Loucy (cell line): ENCODE measurements around the gene PTHLH.

ENCODE experiments used
- H2AFZ ChIP-seq: fragments of 200-600 bp; sonication (generic); 2 replicates; pipeline ENCODE4 v1.6.0; 2016; ENCODE audit warnings: antibody characterized with exemption, mild to moderate bottlenecking, low read length, moderate library complexity
- H3F3A ChIP-seq: fragments of 200-600 bp; 2 replicates; pipeline ENCODE4 v1.6.0; 2016; ENCODE audit warnings: antibody characterized with exemption, low read depth, mild to moderate bottlenecking
- H3K27me3 ChIP-seq: fragments of 200-600 bp; sonication (generic); 2 replicates; pipeline ENCODE4 v1.6.1; 2014; ENCODE audit warnings: low read length, mild to moderate bottlenecking; ENCODE audit not compliant: insufficient read depth, poor library complexity, severe bottlenecking
- H3K36me3 ChIP-seq: fragments of 200-600 bp; sonication (generic); 2 replicates; pipeline ENCODE4 v1.6.1; 2016; ENCODE audit warnings: low read length; ENCODE audit not compliant: insufficient read depth
- H3K4me1 ChIP-seq: fragments of 200-600 bp; sonication (generic); 2 replicates; pipeline ENCODE4 v1.5.1; 2014; ENCODE audit warnings: low read length, mild to moderate bottlenecking; ENCODE audit not compliant: insufficient read depth, poor library complexity, severe bottlenecking
- H3K4me2 ChIP-seq: fragments of 200-600 bp; sonication (generic); 2 replicates; pipeline ENCODE4 v1.6.0; 2014; ENCODE audit warnings: antibody characterized with exemption, low read length, low read depth, mild to moderate bottlenecking; ENCODE audit not compliant: poor library complexity, severe bottlenecking
- H3K4me3 ChIP-seq: fragments of 200-600 bp; sonication (generic); 2 replicates; pipeline ENCODE4 v1.5.1; 2014; ENCODE audit warnings: low read length, mild to moderate bottlenecking, mixed read lengths; ENCODE audit not compliant: poor library complexity, severe bottlenecking
- H3K79me2 ChIP-seq: fragments of 200-600 bp; sonication (generic); 2 replicates; pipeline ENCODE4 v1.6.1; 2014; ENCODE audit warnings: low read length; ENCODE audit not compliant: insufficient read depth
- H3K9ac ChIP-seq: fragments of 200-600 bp; sonication (generic); 2 replicates; pipeline ENCODE4 v1.6.0; 2014; ENCODE audit warnings: mild to moderate bottlenecking, low read depth, low read length, moderate library complexity; ENCODE audit not compliant: poor library complexity, severe bottlenecking
- H3K9me2 ChIP-seq: fragments of 200-600 bp; sonication (generic); replicated peaks from 2 replicates; pipeline ENCODE4 v1.6.1; 2016; ENCODE audit warnings: low read depth, low read length, mixed read lengths
- H3K9me3 ChIP-seq: fragments of 200-600 bp; sonication (generic); 2 replicates; pipeline ENCODE4 v1.6.1; 2014; ENCODE audit warnings: mild to moderate bottlenecking, antibody characterized with exemption, low read length, low read depth; ENCODE audit not compliant: insufficient read depth
- H4K20me1 ChIP-seq: fragments of 200-600 bp; sonication (generic); 2 replicates; pipeline ENCODE4 v1.6.0; 2014; ENCODE audit warnings: antibody characterized with exemption, low read length, mild to moderate bottlenecking; ENCODE audit not compliant: insufficient read depth, poor library complexity, severe bottlenecking
- CTCF ChIP-seq: fragments of 200-600 bp; sonication (generic); conservative IDR thresholded peaks from 2 replicates; pipeline ENCODE4 v1.5.1; 2014; ENCODE audit warnings: mild to moderate bottlenecking, antibody characterized with exemption, low read length
- EZH2phosphoT487 ChIP-seq: fragments of 200-600 bp; IDR thresholded peaks from 2 replicates; pipeline ENCODE4 v1.6.1; 2018; ENCODE audit warnings: antibody characterized with exemption, mild to moderate bottlenecking, moderate library complexity, borderline replicate concordance

Gene PTHLH

GRCh38 chr12:27981874-27982273, 9.3 kb upstream of the PTHLH start:
- no peaks in the 10 kb centered on the region for H3F3A ChIP-seq
- no peaks in the 10 kb centered on the region for H3K4me1 ChIP-seq
- no peak overlapping the region for H3K4me2 ChIP-seq
- no peaks in the 10 kb centered on the region for H3K79me2 ChIP-seq
- no peaks in the 10 kb centered on the region for H3K9me3 ChIP-seq
- no peak overlapping the region for H3K4me3 ChIP-seq
- H3K36me3 ChIP-seq = no peaks in the 10 kb centered on the region
- no peak overlapping the region for H3K9ac ChIP-seq
- H3K9me2 ChIP-seq = no peaks in the 10 kb centered on the region
- no peaks in the 10 kb centered on the region for H4K20me1 ChIP-seq
- H2AFZ ChIP-seq = no peak overlapping the region
- no peaks in the 10 kb centered on the region for H3K27me3 ChIP-seq
- TF ChIP-seq CTCF = no peak
- no peak for TF ChIP-seq EZH2phosphoT487

- H3K9ac ChIP-seq = no peak overlapping the region
- no peaks in the 10 kb centered on the region for H3K9me2 ChIP-seq
- H3K79me2 ChIP-seq = no peaks in the 10 kb centered on the region
- no peaks in the 10 kb centered on the region for H4K20me1 ChIP-seq
- no peak overlapping the region for H3K4me2 ChIP-seq
- H3K27me3 ChIP-seq = no peaks in the 10 kb centered on the region
- H3K9me3 ChIP-seq = no peaks in the 10 kb centered on the region
- H3K36me3 ChIP-seq = no peaks in the 10 kb centered on the region
- no peak overlapping the region for H3K4me3 ChIP-seq
- no peaks in the 10 kb centered on the region for H3K4me1 ChIP-seq
- H3F3A ChIP-seq = no peaks in the 10 kb centered on the region
- TF ChIP-seq CTCF (no peak), EZH2phosphoT487 (no peak)
- H2AFZ ChIP-seq = no peak overlapping the region
Measured at GRCh38 chr12:27979145-27979544, 6.6 kb upstream of the PTHLH start.

GRCh38 chr12:27975222-27976136, 2.9 kb upstream of the PTHLH start:
- no peaks in the 10 kb centered on the region for H3K9me2 ChIP-seq
- no peak overlapping the region for H3K4me2 ChIP-seq
- TF ChIP-seq CTCF (no peak), EZH2phosphoT487 (no peak)
- H4K20me1 ChIP-seq = no peaks in the 10 kb centered on the region
- H3K27me3 ChIP-seq = no peaks in the 10 kb centered on the region
- H3K36me3 ChIP-seq = no peaks in the 10 kb centered on the region
- H3F3A ChIP-seq = no peaks in the 10 kb centered on the region
- H3K9ac ChIP-seq = no peak overlapping the region
- no peaks in the 10 kb centered on the region for H3K4me1 ChIP-seq
- H3K79me2 ChIP-seq = no peaks in the 10 kb centered on the region
- no peak overlapping the region for H2AFZ ChIP-seq
- H3K9me3 ChIP-seq = no peaks in the 10 kb centered on the region
- H3K4me3 ChIP-seq = no peak overlapping the region
